SJSA1 (cell line): ENCODE results near the gene A1BG. TPM values are rescaled to one million over a fixed set of nuclear protein-coding genes. Genes with fewer than 3 reads are reported as not detected.

Experiments
- DNase-seq, 2 experiments: peaks; one replicate each; pipeline ENCODE4 v3.0.0-alpha.2; 2015 to 2020; ENCODE audit warnings: low spot score in 2 of 2, low read depth in 1 of 2
- H3K27ac ChIP-seq: fragments of 250-450 bp; sonication (Bioruptor Pico); 2 replicates; pipeline ENCODE4 v1.5.1; 2020; ENCODE audit warnings: mild to moderate bottlenecking, moderate library complexity
- H3K27me3 ChIP-seq: fragments of 250-450 bp; sonication (Bioruptor Pico); replicated peaks from 2 replicates; pipeline ENCODE4 v1.5.1; 2020; ENCODE audit warnings: mild to moderate bottlenecking, moderate library complexity
- H3K36me3 ChIP-seq: fragments of 250-450 bp; sonication (Bioruptor Pico); 2 replicates; pipeline ENCODE4 v1.5.1; 2020; ENCODE audit warnings: mild to moderate bottlenecking
- H3K4me1 ChIP-seq: fragments of 250-450 bp; sonication (Bioruptor Pico); replicated peaks from 2 replicates; pipeline ENCODE4 v1.6.1; 2021; ENCODE audit warnings: mild to moderate bottlenecking
- H3K4me3 ChIP-seq: fragments of 250-450 bp; sonication (Bioruptor Pico); 2 replicates; pipeline ENCODE4 v1.5.1; 2020; ENCODE audit warnings: mild to moderate bottlenecking
- H3K9me3 ChIP-seq: fragments of 250-450 bp; sonication (Bioruptor Pico); replicated peaks from 2 replicates; pipeline ENCODE4 v1.5.1; 2020; ENCODE audit warnings: mild to moderate bottlenecking
- total RNA-seq: library from RNA; depleted of rRNA; stranded (reverse); fragments of >200 nt; shearing (Covaris generic); gene quantifications from 2 replicates; pipeline ENCODE4 v1.2.3, GENCODE V29; 2014

A1BG gene
- total RNA-seq, 1 experiment from 2014 or later, result 23.6 TPM

DNA sequence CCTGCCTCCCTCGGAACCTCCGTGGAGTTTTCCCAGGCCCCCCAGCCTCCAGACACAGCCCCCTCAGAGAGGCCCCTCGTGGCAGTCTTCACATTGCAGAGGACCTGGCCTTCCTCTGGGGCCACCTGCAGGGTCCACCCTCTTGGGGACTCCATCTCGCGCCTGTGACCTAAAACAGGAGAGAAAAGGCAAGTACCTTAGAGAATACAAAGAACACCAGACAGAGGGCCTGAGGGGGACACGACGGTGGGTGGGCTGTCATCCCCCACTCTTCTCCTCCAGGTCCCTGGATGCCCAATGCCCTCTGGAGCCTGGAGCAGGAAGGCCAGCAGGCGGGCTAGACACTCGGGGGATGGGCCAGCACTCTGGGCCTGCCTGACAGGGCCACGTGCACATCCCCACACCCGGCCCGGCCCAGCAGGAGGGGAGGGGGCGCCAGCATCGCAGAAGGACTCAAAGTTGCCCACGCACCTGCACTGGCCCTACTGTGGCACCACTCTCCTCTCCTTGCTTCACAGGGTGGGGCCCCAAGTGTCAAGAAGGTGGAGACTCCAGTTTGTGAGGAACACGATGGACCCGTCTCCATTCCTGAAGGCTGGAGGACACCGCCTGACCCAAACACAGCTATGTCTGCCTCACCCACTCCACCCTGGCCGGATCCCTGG lies 4.3 kb upstream of the A1BG start:
- H3K4me1 ChIP-seq, result peaks cover 16% of the 10 kb centered on the region
- H3K27ac ChIP-seq, result no peak overlapping the region
- no peak overlapping the region for H3K4me3 ChIP-seq
- H3K27me3 ChIP-seq, result peaks cover 10% of the 10 kb centered on the region
- peak in 1 of 2 experiments; percentile 42 for DNase-seq
- H3K36me3 ChIP-seq, result no peaks in the 10 kb centered on the region; the same call in 1 of the 2 replicates
- peaks cover 7% of the 10 kb centered on the region for H3K9me3 ChIP-seq

GRCh38 chr19:58356766-58357480 lies 3.6 kb upstream of the A1BG start:
- DNase-seq, result peak in 1 of 2 experiments; percentile 36
- H3K4me1 ChIP-seq, result peaks cover 14% of the 10 kb centered on the region
- H3K9me3 ChIP-seq, result peaks cover 7% of the 10 kb centered on the region
- H3K36me3 ChIP-seq, result peaks cover 4% of the 10 kb centered on the region; the same call in 1 of the 2 replicates
- no peak overlapping the region for H3K27ac ChIP-seq
- H3K27me3 ChIP-seq, result peaks cover 10% of the 10 kb centered on the region
- H3K4me3 ChIP-seq, result no peak overlapping the region

DNA sequence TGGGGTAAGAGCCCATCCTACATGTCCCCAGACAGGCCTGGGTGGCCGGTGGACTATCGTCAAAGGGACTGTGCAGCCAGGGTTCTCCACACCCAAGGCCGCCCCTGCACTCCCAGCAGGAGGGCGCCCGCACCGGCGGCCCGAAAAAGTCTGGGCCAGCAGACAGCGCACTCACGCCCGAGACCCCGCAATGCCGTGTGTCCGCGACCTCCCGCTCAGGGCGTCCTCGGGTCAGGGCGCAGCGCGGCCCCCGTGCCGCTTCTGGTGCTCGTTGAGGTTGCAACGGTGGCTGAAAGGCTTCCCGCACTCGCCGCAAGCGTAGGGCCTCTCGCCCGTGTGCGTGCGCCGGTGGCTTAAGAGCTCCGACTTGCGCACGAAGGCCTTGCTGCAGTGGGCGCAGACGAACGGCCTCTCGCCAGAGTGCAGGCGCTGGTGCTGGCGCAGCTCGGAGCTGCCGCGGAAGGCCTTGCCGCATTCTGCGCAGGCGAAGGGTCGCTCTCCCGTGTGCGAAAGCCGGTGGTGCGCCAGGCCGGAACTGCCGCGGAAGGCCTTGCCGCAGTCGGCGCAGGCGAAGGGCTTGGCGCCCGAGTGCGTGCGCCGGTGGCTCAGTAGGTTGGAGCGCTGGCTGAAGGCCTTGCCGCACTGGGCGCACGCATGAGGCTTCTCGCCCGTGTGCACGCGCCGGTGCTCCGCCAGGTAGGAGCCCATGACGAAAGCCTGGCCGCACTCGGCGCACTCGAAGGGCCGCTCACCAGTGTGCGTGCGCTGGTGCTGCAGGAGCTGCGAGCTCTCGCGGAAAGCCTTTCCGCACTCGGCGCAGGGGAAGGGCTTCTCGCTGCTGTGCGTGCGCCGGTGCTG lies 2.8 kb upstream of the A1BG start:
- H3K4me3 ChIP-seq, result no peak overlapping the region

DNA sequence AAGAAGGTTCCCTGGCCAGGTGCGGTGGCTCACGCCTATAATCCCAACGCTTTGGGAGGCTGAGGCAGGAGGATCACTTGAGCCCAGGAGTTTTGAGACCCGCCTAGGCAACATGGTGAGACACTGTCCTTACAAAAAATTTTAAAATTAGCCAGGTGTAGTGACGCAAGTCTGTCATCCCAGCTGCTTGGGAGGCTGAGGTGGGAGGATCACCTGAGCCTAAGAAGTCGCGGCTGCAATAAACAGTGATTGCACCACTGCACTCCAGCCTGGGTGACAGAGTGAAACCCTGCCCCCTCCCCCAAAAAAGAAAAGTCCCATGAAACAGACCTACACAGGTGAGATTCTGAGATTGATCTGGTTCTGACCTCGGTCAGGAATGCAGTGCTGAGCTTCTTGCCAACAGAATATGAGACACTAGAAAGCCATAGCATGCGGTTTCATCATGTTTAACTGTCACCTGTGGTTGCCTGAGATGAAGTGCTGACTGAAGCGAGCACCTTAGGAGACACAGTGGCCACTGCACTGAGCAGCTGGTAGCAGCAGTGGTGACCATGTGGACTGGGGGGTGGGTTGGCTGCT lies 2.0 kb upstream of the A1BG start:
- H3K36me3 ChIP-seq, result peaks cover 16% of the 10 kb centered on the region
- H3K4me3 ChIP-seq, result no peak overlapping the region
- no peak for DNase-seq
- peaks cover 10% of the 10 kb centered on the region for H3K27me3 ChIP-seq
- no peak overlapping the region for H3K27ac ChIP-seq
- peaks cover 7% of the 10 kb centered on the region for H3K9me3 ChIP-seq
- peaks cover 7% of the 10 kb centered on the region for H3K4me1 ChIP-seq

More for the DNA sequence above, 2.8 kb upstream of the A1BG start:
- Histone ChIP-seq H3K27me3 (peaks cover 10% of the 10 kb centered on the region), H3K4me1 (peaks cover 7% of the 10 kb centered on the region), H3K36me3 (peaks cover 10% of the 10 kb centered on the region; the same call in 1 of the 2 replicates), H3K27ac (no peak overlapping the region), H3K9me3 (peaks cover 7% of the 10 kb centered on the region)
- DNase-seq, result peak in 1 of 2 experiments; percentile 13

DNA sequence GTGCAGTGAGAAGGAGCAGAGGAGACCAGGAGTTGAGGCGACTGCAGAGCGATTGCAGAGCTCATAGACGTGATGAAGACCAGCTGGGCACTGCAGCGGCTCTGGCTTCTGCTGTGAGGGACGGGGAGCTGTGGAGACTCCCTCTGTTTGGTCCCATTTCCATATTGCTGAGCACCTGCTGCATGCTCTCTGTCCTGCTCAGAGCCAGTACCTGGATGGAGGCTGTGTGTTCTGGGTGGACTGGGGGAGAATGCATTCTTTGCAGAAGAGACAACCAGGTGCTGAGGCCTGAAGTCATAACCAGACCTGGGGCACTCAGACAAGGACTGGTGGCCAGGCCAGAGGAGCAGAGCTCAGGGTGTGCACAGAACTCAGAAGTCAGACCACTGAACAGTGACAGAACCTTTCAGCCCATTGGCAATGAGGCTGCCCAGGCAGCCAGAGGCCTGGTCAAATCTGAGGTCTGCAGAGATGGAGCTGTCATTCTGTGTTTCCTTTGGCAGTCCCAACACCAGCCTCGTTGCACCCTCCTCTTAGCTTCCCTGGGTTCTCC lies 1.3 kb upstream of the A1BG start:
- Histone ChIP-seq H3K4me3 (no peak overlapping the region), H3K9me3 (peaks cover 7% of the 10 kb centered on the region), H3K27ac (no peak overlapping the region), H3K36me3 (peaks cover 19% of the 10 kb centered on the region), H3K27me3 (peaks cover 10% of the 10 kb centered on the region), H3K4me1 (peaks cover 7% of the 10 kb centered on the region)
- no peak for DNase-seq

DNA sequence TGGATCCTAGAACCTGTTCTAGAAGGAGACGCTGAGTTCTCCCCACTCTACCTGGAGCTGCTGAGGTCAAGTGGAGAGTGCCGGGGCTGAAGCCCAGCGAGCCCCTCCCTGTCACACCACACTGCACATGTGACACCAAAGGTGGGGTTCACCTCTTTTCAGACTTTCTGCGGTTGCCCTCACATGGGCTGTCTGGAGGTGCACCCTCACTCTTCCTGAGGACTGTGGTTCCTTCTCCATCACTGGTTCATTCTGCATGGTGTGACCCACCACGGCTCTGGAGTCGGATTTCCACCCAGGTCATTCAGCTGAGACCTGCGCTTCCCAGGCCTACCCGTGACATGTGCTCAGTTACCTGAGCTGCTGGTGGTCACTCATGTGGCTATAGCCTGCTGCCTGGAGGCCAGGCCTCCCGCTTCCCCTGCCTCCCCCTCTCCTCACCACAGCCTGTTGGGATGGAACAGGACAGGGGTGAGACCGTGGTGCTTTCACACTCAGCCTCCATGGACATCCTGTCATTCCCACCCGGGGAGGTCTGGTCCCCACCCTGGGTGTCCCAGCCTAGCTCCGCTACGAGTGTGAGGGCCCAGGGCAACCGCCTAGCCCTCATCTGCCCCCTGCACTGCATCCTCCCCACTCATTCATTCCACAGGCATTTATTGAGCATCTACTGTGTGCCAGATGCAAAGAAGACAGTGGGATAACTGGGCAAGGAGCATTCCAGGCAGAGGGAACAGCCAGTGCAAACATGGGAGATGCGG lies 605 bp upstream of the A1BG start:
- DNase-seq, result peak in 1 of 2 experiments; percentile 32
- H3K27ac ChIP-seq, result no peak overlapping the region
- H3K4me1 ChIP-seq, result peaks cover 7% of the 10 kb centered on the region
- no peak overlapping the region for H3K4me3 ChIP-seq
- peaks cover 7% of the 10 kb centered on the region for H3K9me3 ChIP-seq
- H3K27me3 ChIP-seq, result peaks cover 10% of the 10 kb centered on the region
- peaks cover 19% of the 10 kb centered on the region for H3K36me3 ChIP-seq

DNA sequence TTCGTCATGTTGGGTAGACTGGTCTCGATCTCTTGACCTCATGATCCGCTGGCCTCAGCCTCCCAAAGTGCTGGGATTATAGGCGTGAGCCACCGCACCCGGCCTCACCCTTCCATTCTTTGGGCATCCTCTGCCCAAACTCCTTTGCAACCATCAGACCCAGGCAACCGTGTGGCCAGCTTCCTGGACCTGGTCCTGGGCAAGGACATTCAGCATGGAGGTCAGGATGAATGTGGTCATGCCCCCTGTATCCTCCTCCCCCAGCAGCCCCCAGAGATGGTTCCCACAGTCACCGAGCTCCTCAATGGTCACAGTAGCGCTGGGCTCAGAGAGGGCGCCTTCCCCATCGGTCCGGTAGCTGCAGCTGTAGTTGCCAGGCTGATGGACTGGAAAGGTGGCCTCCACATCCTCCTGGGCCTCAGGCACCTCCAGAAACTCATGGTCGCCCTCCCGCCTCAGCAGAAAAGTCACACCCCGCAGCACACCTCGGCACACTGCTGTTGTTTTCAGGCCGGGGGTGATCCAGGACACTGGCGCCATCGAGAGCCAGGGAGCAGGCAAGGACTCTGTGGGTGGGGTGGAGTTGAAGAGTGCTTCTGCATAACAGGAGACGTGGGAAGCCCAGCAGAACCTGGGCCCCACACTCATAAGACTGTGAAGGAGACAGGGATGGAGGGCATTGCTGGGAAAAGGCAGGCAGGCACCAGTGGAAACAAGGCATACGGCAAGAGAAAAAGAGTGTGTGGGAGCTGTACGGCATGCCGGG lies 1.1 kb downstream of the A1BG start:
- H3K4me3 ChIP-seq, result no peak overlapping the region

GRCh38 chr19:58351558-58351878 lies 1.8 kb downstream of the A1BG start:
- no peak overlapping the region for H3K27ac ChIP-seq
- H3K27me3 ChIP-seq, result peaks cover 6% of the 10 kb centered on the region
- no peak for DNase-seq
- H3K36me3 ChIP-seq, result peaks cover 19% of the 10 kb centered on the region
- peaks cover 6% of the 10 kb centered on the region for H3K9me3 ChIP-seq
- peaks cover 19% of the 10 kb centered on the region for H3K4me1 ChIP-seq
- no peak overlapping the region for H3K4me3 ChIP-seq

More for the DNA sequence above, 1.1 kb downstream of the A1BG start:
- Histone ChIP-seq H3K27ac (no peak overlapping the region), H3K36me3 (peaks cover 19% of the 10 kb centered on the region), H3K9me3 (peaks cover 7% of the 10 kb centered on the region), H3K4me1 (peaks cover 14% of the 10 kb centered on the region), H3K27me3 (peaks cover 9% of the 10 kb centered on the region)
- DNase-seq, result no peak

GRCh38 chr19:58350871-58351557 lies 2.3 kb downstream of the A1BG start:
- Histone ChIP-seq H3K4me3 (no peak overlapping the region), H3K4me1 (peaks cover 14% of the 10 kb centered on the region), H3K36me3 (peaks cover 19% of the 10 kb centered on the region), H3K27ac (no peak overlapping the region), H3K27me3 (peaks cover under 1% of the 10 kb centered on the region), H3K9me3 (peaks cover under 1% of the 10 kb centered on the region; the same call in 1 of the 2 replicates)
- DNase-seq, result no peak

DNA sequence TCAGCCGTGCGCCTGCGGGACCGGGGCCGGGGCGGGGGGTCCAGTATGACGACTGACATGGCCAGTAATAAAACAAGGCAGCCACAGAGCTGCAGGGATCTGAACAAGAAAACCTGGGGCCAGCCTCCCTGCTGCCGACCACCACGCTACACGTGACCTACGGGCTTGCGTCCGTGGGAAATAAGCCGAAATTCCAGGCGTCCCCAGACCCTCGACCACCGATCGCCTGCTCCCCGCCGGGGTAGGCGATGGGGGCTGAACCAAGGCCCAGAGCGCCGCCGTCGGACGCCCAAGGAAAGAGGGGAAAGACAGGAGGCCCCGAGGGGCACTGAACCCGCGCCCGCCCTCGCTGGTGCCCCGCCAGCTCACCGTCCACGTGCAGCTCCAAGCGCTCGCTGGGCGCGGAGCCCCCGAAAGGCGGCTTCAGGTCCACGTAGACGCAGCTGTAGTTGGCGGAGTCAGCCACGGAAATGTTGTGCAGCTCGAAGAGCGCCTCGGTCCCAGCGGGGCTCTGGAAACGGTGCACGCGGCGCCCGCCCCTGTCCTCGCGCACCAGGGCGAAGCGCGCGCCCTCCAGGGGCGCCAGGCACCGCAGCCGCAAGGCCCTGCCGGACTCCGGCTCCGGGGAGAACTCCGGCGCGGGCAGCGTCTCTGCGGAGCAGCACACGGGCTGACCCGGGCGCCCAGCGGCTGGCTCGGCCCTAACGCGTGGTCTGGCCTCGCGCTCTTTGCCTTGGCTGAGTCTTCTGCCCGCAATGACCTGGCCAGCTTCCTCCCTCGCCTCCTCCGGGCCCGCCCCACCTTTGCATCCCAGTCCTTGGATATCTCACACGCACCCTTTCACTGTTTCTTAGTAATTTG lies 3.1 kb downstream of the A1BG start:
- H3K27me3 ChIP-seq, result no peaks in the 10 kb centered on the region
- no peak overlapping the region for H3K27ac ChIP-seq
- H3K36me3 ChIP-seq, result peaks cover 19% of the 10 kb centered on the region
- H3K9me3 ChIP-seq, result no peaks in the 10 kb centered on the region
- peaks cover 14% of the 10 kb centered on the region for H3K4me1 ChIP-seq
- H3K4me3 ChIP-seq, result no peak overlapping the region
- DNase-seq, result no peak

DNA sequence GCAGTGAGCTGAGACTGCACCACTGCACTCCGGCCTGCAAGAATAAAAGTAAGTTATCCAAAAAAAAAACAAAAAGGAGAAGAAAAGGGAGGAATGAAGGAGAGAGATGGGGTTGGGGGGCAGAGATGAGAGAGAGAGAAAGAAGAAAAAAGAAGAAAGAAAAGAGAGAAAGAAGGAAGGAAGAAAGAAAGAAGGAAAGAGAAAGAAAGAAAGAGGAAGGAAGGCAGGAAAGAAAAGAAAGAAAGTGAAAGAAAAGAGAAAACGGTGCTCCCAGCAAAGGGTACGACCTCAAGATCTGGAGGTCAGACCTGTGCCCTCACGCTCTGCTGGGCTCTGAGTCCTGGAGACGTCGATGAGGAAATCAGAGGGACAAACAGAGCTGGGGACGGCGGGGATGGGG lies 3.7 kb downstream of the A1BG start:
- no peaks in the 10 kb centered on the region for H3K9me3 ChIP-seq

More for the DNA sequence above, 3.7 kb downstream of the A1BG start:
- Histone ChIP-seq H3K4me3 (no peak overlapping the region), H3K27ac (no peak overlapping the region), H3K36me3 (peaks cover 19% of the 10 kb centered on the region), H3K4me1 (peaks cover 14% of the 10 kb centered on the region), H3K27me3 (no peaks in the 10 kb centered on the region)
- DNase-seq, result no peak
